Esophagus squamous epithelium (tissue), 5 donors: ENCODE measurements around the gene TSPYL4. TPM values are rescaled to one million over a fixed set of nuclear protein-coding genes. Genes with fewer than 3 reads are reported as not detected.
"Not testable (repeated sequence)": the region's sequence is repeated elsewhere in the genome, so short reads cannot be mapped to it uniquely, and the experiment has no call there.

Experiments
- DNase-seq: peaks from one replicate; lab custom pipeline; 2025; lab: John Stamatoyannopoulos, UW
- H3K27ac ChIP-seq, 4 donors: fragments of 200-600 bp; sonication (generic); one replicate each; pipeline ENCODE4 v1.5.1; 2016 to 2019; ENCODE audit warnings: mild to moderate bottlenecking in 1 of 4
- H3K27me3 ChIP-seq, 4 donors: fragments of 200-600 bp; sonication (generic); 1 replicate in 3 of 4; 2 replicates in 1 of 4; pipeline versions ENCODE4 v1.5.1 to v1.6.0; 2017 to 2021; ENCODE audit warnings: antibody characterized with exemption in 1 of 4
- H3K36me3 ChIP-seq, 3 donors: fragments of 200-600 bp; sonication (generic); one replicate each; pipeline ENCODE4 v1.5.1; 2016 to 2019
- H3K4me1 ChIP-seq, 3 donors: fragments of 200-600 bp; sonication (generic); one replicate each; pipeline ENCODE4 v1.5.1; 2017 to 2019
- H3K4me3 ChIP-seq, 4 donors: fragments of 200-600 bp; sonication (generic); 1 replicate in 3 of 4; 2 replicates in 1 of 4; pipeline ENCODE4 v1.5.1; 2016 to 2019; ENCODE audit warnings: mild to moderate bottlenecking in 2 of 4, moderate library complexity in 1 of 4
- H3K9me3 ChIP-seq, 3 donors: fragments of 200-600 bp; sonication (generic); one replicate each; pipeline ENCODE4 v1.5.1; 2016 to 2019
- CTCF ChIP-seq, 6 experiments: fragments of 450-650 bp in 4 of 6; fragments of 200-600 bp in 2 of 6; sonication (generic) in 2 of 6; IDR thresholded peaks; one replicate each; pipeline ENCODE4 v1.5.1; 2016 to 2019; ENCODE audit warnings: antibody characterized with exemption in 6 of 6, mild to moderate bottlenecking in 4 of 6, moderate library complexity in 4 of 6
- POLR2A ChIP-seq, 4 donors: fragments of 450-650 bp; IDR thresholded peaks; one replicate each; pipeline ENCODE4 v1.6.1; 2017; ENCODE audit warnings: antibody characterized with exemption in 4 of 4, mild to moderate bottlenecking in 4 of 4, moderate library complexity in 3 of 4
- WGBS, 2 donors: methylation state at CpG; one replicate each; pipeline ENCODE4 v1.1.5; 2018; 5-methylcytosine and 5-hydroxymethylcytosine counted together
- intact Hi-C: fragments of 100-400 bp; cut with DNase I; formaldehyde crosslinking; loops from one replicate; pipeline ENCODE4 v1.15.0; 2022
- total RNA-seq, 4 donors: library from RNA; depleted of rRNA; stranded (reverse); fragments of >200 nt; gene quantifications; one replicate each; pipeline ENCODE4 v1.1.0, GENCODE V29; 2016
- donor health status: DM: yes; HTN: yes; CAD: no.

Gene TSPYL4
- total RNA-seq, 4 donors from 2014 or later, result 2.8 to 11.8 (median 6.3) TPM

DNA sequence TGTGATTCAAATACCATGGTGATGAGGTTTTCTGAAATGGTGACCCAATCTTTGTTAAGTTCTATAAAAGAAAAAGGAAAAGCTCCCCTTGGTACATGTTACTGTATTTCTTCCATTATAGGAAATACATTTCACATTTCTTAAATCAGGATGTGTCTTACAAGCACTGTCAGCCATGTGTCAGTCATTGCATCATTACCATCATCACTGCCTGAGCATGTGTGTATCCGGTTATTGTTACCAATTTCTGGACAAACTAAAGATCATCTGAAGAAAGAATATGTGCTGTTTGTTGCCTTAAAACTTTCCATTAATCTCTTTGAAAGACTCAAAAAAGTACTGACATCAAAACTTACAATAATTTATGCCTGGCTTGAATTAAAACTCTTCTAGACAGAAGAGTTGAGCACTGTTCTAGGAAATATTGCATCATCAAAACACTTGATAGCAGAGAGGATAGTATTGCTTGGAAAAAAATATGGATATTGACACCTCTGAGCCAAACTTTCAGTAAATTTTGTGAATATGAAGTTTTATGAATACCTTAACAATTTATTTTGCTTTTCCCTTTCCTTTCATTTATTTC is 33.0 kb upstream of the TSPYL4 start:
- Histone ChIP-seq H3K36me3 (no peaks in the 10 kb centered on the region), H3K27ac (no peak overlapping the region), H3K27me3 (no peaks in the 10 kb centered on the region), H3K4me3 (no peak overlapping the region), H3K9me3 (no peaks in the 10 kb centered on the region), H3K4me1 (no peaks in the 10 kb centered on the region)
- 70 to 75% methylated on average over 1 of the region's 1 CpG for WGBS, 2 donors
- TF ChIP-seq POLR2A (IDR thresholded peaks at IDR 0.05) (no peak), CTCF (IDR thresholded peaks at IDR 0.05) (no peak)
- intact Hi-C loops, result loop anchor here (10.0 kb wide), 1 partner anchor 248 kb away; no protein-coding TSS in a partner anchor
- DNase-seq, result no peak

DNA sequence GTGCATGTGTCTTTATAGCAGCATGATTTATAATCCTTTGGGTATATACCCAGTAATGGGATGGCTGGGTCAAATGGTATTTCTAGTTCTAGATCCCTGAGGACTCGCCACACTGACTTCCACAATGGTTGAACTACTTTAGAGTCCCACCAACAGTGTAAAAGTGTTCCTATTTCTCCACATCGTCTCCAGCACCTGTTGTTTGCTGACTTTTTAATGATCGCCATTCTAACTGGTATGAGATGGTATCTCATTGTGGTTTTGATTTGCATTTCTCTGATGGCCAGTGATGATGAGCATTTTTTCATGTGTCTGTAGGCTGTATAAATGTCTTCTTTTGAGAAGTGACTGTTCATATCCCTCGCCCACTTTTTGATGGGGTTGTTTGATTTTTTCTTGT is 31.1 kb upstream of the TSPYL4 start:
- peaks cover 0 to 12% (median 0%) of the 10 kb centered on the region in 3 donors for H3K4me1 ChIP-seq
- WGBS, 2 donors, result 92 to 95% methylated on average over 4 of the region's 4 CpGs
- intact Hi-C loops, result loop anchor here (10.0 kb wide), 1 partner anchor 250 kb away; no protein-coding TSS in a partner anchor

DNA sequence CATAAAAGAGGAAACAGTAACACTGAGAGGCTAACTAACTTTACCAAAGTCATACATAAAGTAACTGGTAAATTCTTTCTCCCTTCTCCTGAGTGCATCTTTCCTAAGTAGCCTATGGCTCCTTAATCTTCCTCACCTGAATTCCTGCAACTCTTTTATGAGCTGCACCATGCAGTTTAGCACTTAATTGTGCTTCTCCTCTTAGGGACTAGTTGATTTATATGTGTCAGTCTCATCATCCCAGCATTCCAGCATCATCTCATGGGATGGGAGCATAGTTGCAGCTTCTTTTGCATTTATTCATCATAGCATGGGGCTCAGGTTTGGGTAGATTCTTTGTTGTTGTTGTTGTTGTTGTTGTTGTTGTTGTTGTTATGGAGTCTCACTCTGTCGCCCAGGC is 29.3 kb upstream of the TSPYL4 start:
- Histone ChIP-seq H3K4me3 (no peak overlapping the region), H3K4me1 (peaks cover 0 to 19% (median 5%) of the 10 kb centered on the region in 3 donors), H3K27me3 (no peaks in the 10 kb centered on the region), H3K9me3 (no peaks in the 10 kb centered on the region), H3K27ac (no peak overlapping the region), H3K36me3 (no peaks in the 10 kb centered on the region)
- DNase-seq, result no peak
- no peak for TF ChIP-seq POLR2A (IDR thresholded peaks at IDR 0.05)
- no peak for TF ChIP-seq CTCF (IDR thresholded peaks at IDR 0.05)
- 75% methylated on average over 1 of the region's 1 CpG for WGBS, 2 donors
- intact Hi-C loops, result loop anchor here (10.0 kb wide), 1 partner anchor 252 kb away; no protein-coding TSS in a partner anchor

More for the DNA sequence above, 31.1 kb upstream of the TSPYL4 start:
- not testable (repeated sequence) for H3K4me3 ChIP-seq, H3K36me3 ChIP-seq, H3K9me3 ChIP-seq, H3K27ac ChIP-seq, DNase-seq, H3K27me3 ChIP-seq

DNA sequence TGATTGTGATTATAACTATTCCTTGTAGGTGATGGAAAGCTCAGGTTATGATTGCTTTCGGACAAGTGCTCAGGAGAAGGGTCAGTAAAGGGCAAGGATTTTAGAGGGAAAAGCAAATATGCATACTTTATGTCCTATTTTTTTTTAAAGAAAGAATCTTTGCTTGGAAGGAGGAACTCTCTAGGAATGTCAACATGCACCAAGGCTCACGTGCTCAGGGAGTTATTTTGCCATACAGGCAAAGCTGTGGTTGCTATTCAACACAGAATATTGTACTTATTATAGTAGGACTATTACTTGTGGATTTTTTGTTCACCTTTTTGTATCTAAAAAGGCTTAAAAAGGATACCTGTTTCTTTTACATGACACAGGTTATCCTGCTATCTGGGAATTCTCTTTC is 28.8 kb upstream of the TSPYL4 start:
- intact Hi-C loops, result loop anchor here (10.0 kb wide), 1 partner anchor 252 kb away; no protein-coding TSS in a partner anchor
- DNase-seq, result no peak
- TF ChIP-seq POLR2A (IDR thresholded peaks at IDR 0.05) (no peak), CTCF (IDR thresholded peaks at IDR 0.05) (no peak)
- Histone ChIP-seq H3K4me1 (peaks cover 1 to 24% (median 9%) of the 10 kb centered on the region in 3 donors), H3K9me3 (no peaks in the 10 kb centered on the region), H3K4me3 (no peak overlapping the region), H3K27ac (no peak overlapping the region), H3K27me3 (no peaks in the 10 kb centered on the region), H3K36me3 (no peaks in the 10 kb centered on the region)
- WGBS, 2 donors, result 84 to 86% methylated on average over 2 of the region's 2 CpGs

- TF ChIP-seq CTCF (IDR thresholded peaks at IDR 0.05) (no peak), POLR2A (IDR thresholded peaks at IDR 0.05) (no peak)
- intact Hi-C loops, result loop anchor here (10.0 kb wide), 1 partner anchor 254 kb away; no protein-coding TSS in a partner anchor
- Histone ChIP-seq H3K4me3 (peak overlapping the region in 1 of 4 donors; percentile 86), H3K36me3 (no peaks in the 10 kb centered on the region), H3K9me3 (no peaks in the 10 kb centered on the region), H3K4me1 (peaks cover 19 to 42% (median 19%) of the 10 kb centered on the region in 3 donors), H3K27ac (peak overlapping the region in 3 of 4 donors; percentile 98 to 99 (median 98)), H3K27me3 (no peaks in the 10 kb centered on the region)
- WGBS, 2 donors, result 78 to 86% methylated on average over 5 of the region's 5 CpGs
- no peak for DNase-seq
These were observed 27.1 kb upstream of the TSPYL4 start for GRCh38 chr6:116280933-116281316.
